GM10248 (cell line): ENCODE results near the gene GPSM3.

ENCODE experiments used
- CTCF ChIA-PET: fragments of 300-600 bp; sonication (Branson Sonifier 250); formaldehyde crosslinking; extraction: SDS; loops from one replicate; lab custom pipeline; 2021; ENCODE audit warnings: antibody characterized with exemption; lab: Yijun Ruan, JAX
- POLR2A ChIA-PET: fragments of 350-650 bp; sonication (Branson Sonifier 250); formaldehyde crosslinking; extraction: SDS; loops from one replicate; lab custom pipeline; 2020; ENCODE audit warnings: antibody characterized with exemption; lab: Yijun Ruan, JAX
- DNase-seq: peaks from one replicate; pipeline ENCODE4 v3.0.0; 2012; ENCODE audit errors: extremely low spot score
- CTCF ChIP-seq: IDR thresholded peaks from 2 replicates; pipeline ENCODE4 v1.5.1; 2012; ENCODE audit warnings: mild to moderate bottlenecking, low read depth; ENCODE audit errors: extremely low read depth, missing control alignments, control extremely low read depth

GPSM3 gene

GRCh38 chr6:32168350-32168749 lies 24.1 kb downstream of the GPSM3 start:
- TF ChIP-seq CTCF: no peak
- no peak for DNase-seq
- ChIA-PET POLR2A (no interaction called here), CTCF (no interaction called here)

GRCh38 chr6:32167761-32168262 lies 24.6 kb downstream of the GPSM3 start:
- CTCF ChIA-PET: interaction anchor here (1.1 kb wide), 1 partner anchor 13 kb away, joined by 4 read pairs; no protein-coding TSS in a partner anchor
- TF ChIP-seq CTCF: no peak
- DNase-seq: no peak
- POLR2A ChIA-PET: no interaction called here

- TF ChIP-seq CTCF: no peak
- CTCF ChIA-PET: interaction anchor here (0.9 to 1.1 kb wide), 2 partner anchors 9 to 13 kb away, joined by 3 to 4 read pairs; no protein-coding TSS in a partner anchor
- no peak for DNase-seq
- POLR2A ChIA-PET: no interaction called here
Measured at GRCh38 chr6:32167154-32167760, 25.2 kb downstream of the GPSM3 start.

- CTCF ChIA-PET: interaction anchor here (0.9 to 1.0 kb wide), 3 partner anchors 8 to 48 kb away, joined by 3 read pairs; no protein-coding TSS in a partner anchor
- TF ChIP-seq CTCF: no peak
- no peak for DNase-seq
- POLR2A ChIA-PET: no interaction called here
Measured at GRCh38 chr6:32166411-32167061, 25.9 kb downstream of the GPSM3 start.

- CTCF ChIA-PET: interaction anchor here (1.1 to 2.6 kb wide), 3 partner anchors 10 to 46 kb away, joined by 4 to 9 read pairs (median 5); no protein-coding TSS in a partner anchor
- POLR2A ChIA-PET: no interaction called here
- DNase-seq: no peak
- no peak for TF ChIP-seq CTCF
Measured at GRCh38 chr6:32164295-32164694, 28.1 kb downstream of the GPSM3 start, which contains the start of gene EGFL8. EGFL8 (plus strand) TSS chr6:32164595; CDS start chr6:32166166, 1,571 bp downstream.

- no peak for DNase-seq
- POLR2A ChIA-PET: no interaction called here
- TF ChIP-seq CTCF: no peak
- CTCF ChIA-PET: interaction anchor here (1.3 to 2.6 kb wide), 2 partner anchors 33 to 45 kb away, joined by 4 to 9 read pairs; no protein-coding TSS in a partner anchor
Measured at GRCh38 chr6:32163559-32164258, 28.7 kb downstream of the GPSM3 start.
